ENCODE results near the gene PGM2.

GRCh38 chr4:37788819-37789218 lies 37.7 kb upstream of the PGM2 start:
- TF ChIP-seq, protein P1, sequence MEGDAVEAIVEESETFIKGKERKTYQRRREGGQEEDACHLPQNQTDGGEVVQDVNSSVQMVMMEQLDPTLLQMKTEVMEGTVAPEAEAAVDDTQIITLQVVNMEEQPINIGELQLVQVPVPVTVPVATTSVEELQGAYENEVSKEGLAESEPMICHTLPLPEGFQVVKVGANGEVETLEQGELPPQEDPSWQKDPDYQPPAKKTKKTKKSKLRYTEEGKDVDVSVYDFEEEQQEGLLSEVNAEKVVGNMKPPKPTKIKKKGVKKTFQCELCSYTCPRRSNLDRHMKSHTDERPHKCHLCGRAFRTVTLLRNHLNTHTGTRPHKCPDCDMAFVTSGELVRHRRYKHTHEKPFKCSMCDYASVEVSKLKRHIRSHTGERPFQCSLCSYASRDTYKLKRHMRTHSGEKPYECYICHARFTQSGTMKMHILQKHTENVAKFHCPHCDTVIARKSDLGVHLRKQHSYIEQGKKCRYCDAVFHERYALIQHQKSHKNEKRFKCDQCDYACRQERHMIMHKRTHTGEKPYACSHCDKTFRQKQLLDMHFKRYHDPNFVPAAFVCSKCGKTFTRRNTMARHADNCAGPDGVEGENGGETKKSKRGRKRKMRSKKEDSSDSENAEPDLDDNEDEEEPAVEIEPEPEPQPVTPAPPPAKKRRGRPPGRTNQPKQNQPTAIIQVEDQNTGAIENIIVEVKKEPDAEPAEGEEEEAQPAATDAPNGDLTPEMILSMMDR (IDR thresholded peaks at IDR 0.05; ENCODE audit: low read length): no peak
- no peak for TF ChIP-seq EZH2 (optimal IDR thresholded peaks at IDR 0.05; ENCODE audit: low read depth, low read length)

Data from MM.1S (cell line).